HK-2 (cell line): ENCODE data around the gene HOXC12.

ENCODE experiments used
- DNase-seq: peaks from one replicate; pipeline ENCODE4 v3.0.0-alpha.2; 2018; ENCODE audit not compliant: unreplicated experiment

The HOXC12 gene

GRCh38 chr12:53956251-53956887 lies 1.7 kb downstream of the HOXC12 start:
- DNase-seq = no peak

GRCh38 chr12:53956914-53957536 lies 2.3 kb downstream of the HOXC12 start:
- DNase-seq = no peak

GRCh38 chr12:53958128-53958527 lies 3.4 kb downstream of the HOXC12 start:
- no peak for DNase-seq

GRCh38 chr12:53959314-53959713 lies 4.6 kb downstream of the HOXC12 start:
- no peak for DNase-seq

GRCh38 chr12:53960187-53961024 lies 5.7 kb downstream of the HOXC12 start:
- no peak for DNase-seq

GRCh38 chr12:53961025-53961761 lies 6.5 kb downstream of the HOXC12 start:
- DNase-seq = no peak

- DNase-seq = no peak
These were observed 8.3 kb downstream of the HOXC12 start for GRCh38 chr12:53963005-53963404.

- no peak for DNase-seq
These were observed 9.0 kb downstream of the HOXC12 start for GRCh38 chr12:53963434-53964314.

- DNase-seq = no peak
These were observed 9.6 kb downstream of the HOXC12 start for GRCh38 chr12:53964315-53964713.

- DNase-seq = no peak
These were observed 10.8 kb downstream of the HOXC12 start for GRCh38 chr12:53965281-53966084.

- no peak for DNase-seq
These were observed 11.3 kb downstream of the HOXC12 start for GRCh38 chr12:53966085-53966384.

- no peak for DNase-seq
These were observed 11.9 kb downstream of the HOXC12 start for GRCh38 chr12:53966385-53967133.

GRCh38 chr12:53967421-53967925 lies 12.8 kb downstream of the HOXC12 start:
- DNase-seq = no peak

- DNase-seq = no peak
These were observed 13.8 kb downstream of the HOXC12 start for GRCh38 chr12:53968214-53969127.

GRCh38 chr12:53969588-53970259 lies 15.0 kb downstream of the HOXC12 start:
- DNase-seq = no peak

GRCh38 chr12:53970451-53970850 lies 15.7 kb downstream of the HOXC12 start:
- no peak for DNase-seq

- no peak for DNase-seq
These were observed 16.4 kb downstream of the HOXC12 start for GRCh38 chr12:53971129-53971528.

GRCh38 chr12:53971686-53972085 lies 17.0 kb downstream of the HOXC12 start:
- DNase-seq = no peak
